ENCODE data around the gene GALNT5. TPM values are rescaled to one million over a fixed set of nuclear protein-coding genes. Genes with fewer than 3 reads are reported as not detected.
"Not testable (repeated sequence)": the region's sequence is repeated elsewhere in the genome, so short reads cannot be mapped to it uniquely, and the experiment has no call there.

The GALNT5 gene
- total RNA-seq, 4 donors from 2014 or later = 6.6 to 20.1 (median 9.2) TPM

DNA sequence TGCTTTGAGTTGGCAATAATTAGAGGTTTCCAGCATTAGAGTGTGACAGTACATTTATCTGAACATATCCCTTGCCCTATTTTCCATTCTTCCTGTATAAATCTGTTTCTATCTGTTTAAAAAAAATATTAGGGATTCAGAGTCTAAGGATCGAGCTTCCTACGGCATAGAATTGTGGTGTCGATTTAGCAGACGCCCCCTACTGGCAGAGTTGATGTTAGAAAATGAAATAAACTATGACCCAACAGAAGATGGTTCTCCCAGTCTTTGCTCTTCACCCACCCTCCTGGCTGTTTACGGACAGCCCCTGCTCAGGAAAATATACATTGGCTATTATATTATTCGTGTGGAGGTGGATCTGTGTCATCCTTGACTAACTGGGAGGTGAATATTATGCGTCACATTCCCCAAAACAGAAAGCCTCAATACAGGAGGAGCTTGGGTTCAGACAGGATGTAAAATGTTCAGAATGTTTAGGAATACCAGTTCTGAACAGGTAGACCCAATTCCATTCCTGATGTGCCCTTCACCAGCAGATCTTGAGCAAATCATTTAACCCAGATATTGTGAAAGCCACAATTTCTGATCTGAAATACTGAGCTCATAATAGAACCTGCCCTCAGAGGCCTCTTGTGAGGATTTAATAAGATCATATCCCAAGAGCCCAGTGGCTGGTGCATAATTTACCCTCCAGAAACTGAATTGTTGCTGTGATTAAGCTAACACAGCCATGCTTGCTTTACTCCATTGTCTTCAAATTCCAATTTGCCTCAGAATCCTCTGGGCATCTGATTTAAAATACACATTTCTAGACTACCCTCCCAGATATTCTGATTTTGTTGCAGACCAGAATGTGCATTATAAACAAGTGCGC is 78.9 kb downstream of the GALNT5 start:
- no peaks in the 10 kb centered on the region for H3K9me3 ChIP-seq
- no peaks in the 10 kb centered on the region for H3K4me1 ChIP-seq
- no peaks in the 10 kb centered on the region for H3K27me3 ChIP-seq
- TF ChIP-seq POLR2A (IDR thresholded peaks at IDR 0.05) (no peak), CTCF (IDR thresholded peaks at IDR 0.05) (peak; percentile 56 to 77 (median 69))
- peak in 2 of 3 donors; percentile 64 to 75 for DNase-seq
- H3K4me3 ChIP-seq = no peak overlapping the region
- H3K36me3 ChIP-seq = no peaks in the 10 kb centered on the region
- H3K27ac ChIP-seq = no peak overlapping the region

DNA sequence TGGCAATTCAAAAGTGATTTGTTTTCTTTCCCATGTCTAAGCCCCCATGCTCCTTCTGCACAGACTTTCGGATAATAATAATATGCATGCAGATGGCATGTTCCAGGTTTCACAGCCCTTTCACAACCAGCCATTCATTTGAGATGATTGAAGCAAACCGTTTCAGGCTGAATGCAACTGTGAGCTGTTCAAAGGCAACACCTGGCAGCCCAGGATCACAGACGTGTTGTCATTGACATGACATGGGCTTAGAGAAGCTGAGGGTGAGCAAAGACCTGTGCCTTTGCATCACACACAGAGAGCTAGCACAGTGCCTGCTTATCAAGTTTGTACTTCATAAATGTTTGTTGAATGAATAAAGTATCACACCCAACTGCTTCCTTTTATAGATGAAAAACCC is 80.5 kb downstream of the GALNT5 start:
- DNase-seq = no peak
- Histone ChIP-seq H3K36me3 (no peaks in the 10 kb centered on the region), H3K4me3 (no peak overlapping the region), H3K4me1 (no peaks in the 10 kb centered on the region), H3K9me3 (peaks cover 0 to 2% (median 0%) of the 10 kb centered on the region in 4 donors), H3K27ac (no peak overlapping the region), H3K27me3 (no peaks in the 10 kb centered on the region)
- no peak for TF ChIP-seq CTCF (IDR thresholded peaks at IDR 0.05)
- TF ChIP-seq POLR2A (IDR thresholded peaks at IDR 0.05) = no peak

GRCh38 chr2:157339965-157340655 is 82.6 kb downstream of the GALNT5 start:
- TF ChIP-seq CTCF (IDR thresholded peaks at IDR 0.05) (no peak), POLR2A (IDR thresholded peaks at IDR 0.05) (no peak)
- Histone ChIP-seq H3K27me3 (no peaks in the 10 kb centered on the region), H3K4me3 (no peak overlapping the region), H3K9me3 (peaks cover 0 to 6% (median 2%) of the 10 kb centered on the region in 4 donors), H3K36me3 (no peaks in the 10 kb centered on the region), H3K27ac (no peak overlapping the region), H3K4me1 (no peaks in the 10 kb centered on the region)
- DNase-seq = no peak

GRCh38 chr2:157341381-157341780 is 83.9 kb downstream of the GALNT5 start:
- not testable (repeated sequence) for H3K27ac ChIP-seq, H3K4me1 ChIP-seq, H3K36me3 ChIP-seq, DNase-seq, H3K4me3 ChIP-seq, H3K27me3 ChIP-seq, H3K9me3 ChIP-seq

DNA sequence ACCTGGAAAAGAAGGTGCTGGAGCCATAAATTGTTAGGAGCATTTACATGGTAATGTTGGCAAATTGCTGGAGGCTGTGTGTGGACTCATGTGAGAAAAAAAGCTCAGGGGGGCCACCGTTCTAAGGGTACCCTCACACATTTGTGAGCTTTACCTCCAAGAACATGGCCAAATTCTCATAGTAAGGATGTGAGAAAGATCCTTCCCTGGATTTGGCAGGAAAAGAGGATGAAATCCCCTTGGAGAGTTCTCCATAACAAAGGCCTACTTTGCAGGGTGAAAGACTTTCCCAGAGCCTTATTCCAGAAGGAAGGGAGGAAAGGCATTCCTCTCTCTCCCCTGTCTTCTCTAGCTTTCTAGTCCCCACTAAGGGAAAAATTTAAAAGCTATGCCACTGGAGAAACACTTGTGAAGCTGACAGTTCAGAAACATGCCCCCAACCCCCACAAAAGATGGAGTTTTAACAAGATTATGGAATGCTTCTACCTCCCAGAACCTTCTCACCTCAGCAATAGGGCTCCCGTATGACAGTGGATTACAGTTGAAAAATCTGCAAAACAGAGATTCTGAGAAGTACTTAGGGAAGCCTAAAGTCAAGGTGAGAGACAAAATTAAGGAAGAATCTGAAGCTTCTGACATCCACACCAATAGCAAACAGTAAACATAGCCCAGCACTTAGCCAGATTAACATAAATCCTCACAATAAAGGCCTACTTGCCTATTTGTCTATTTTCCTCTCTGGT is 88.3 kb downstream of the GALNT5 start:
- peaks cover 0 to 7% (median 3%) of the 10 kb centered on the region in 4 donors for H3K9me3 ChIP-seq
- no peaks in the 10 kb centered on the region for H3K4me1 ChIP-seq
- TF ChIP-seq POLR2A (IDR thresholded peaks at IDR 0.05) (no peak), CTCF (IDR thresholded peaks at IDR 0.05) (no peak)
- no peak for DNase-seq
- H3K27me3 ChIP-seq = no peaks in the 10 kb centered on the region
- no peak overlapping the region for H3K4me3 ChIP-seq
- no peaks in the 10 kb centered on the region for H3K36me3 ChIP-seq
- no peak overlapping the region for H3K27ac ChIP-seq
